ENCODE data around the gene BDH1.

The BDH1 gene

DNA sequence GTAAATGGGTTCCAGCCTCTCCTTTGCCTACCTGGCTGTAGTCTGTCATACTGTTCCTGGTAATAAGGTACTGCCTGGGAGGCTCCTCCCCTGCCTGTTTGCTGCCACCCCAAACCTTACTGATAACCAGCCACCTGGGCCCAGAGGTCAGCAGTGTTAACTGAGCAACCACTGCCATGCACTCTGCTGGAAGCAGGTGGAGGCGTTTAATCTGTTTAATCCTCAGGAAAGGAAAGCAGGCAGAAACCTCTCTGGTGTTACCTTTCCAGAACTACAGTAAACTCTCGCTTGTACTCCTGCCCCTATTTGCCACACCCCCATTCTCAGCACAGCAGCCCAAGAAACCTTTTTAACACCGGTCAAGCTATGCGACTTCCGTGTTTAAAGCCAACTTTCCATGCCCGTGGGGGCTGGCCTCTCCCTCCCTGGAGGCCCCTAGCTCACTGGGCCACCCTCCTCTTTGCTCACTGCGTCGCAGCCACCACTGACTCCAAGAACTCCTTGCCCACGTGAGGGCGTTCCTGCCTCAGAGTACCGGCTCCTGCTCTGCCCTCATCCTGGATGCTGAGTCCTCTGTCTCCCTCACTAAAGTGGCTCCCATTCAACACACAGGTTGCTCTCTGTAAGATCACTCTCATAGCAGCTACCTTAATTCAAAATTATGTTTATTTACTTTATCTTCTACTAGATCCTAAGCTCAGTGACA is 8.3 kb downstream of the BDH1 start:
- no peak for DNase-seq (ENCODE audit: low read depth)

DNA sequence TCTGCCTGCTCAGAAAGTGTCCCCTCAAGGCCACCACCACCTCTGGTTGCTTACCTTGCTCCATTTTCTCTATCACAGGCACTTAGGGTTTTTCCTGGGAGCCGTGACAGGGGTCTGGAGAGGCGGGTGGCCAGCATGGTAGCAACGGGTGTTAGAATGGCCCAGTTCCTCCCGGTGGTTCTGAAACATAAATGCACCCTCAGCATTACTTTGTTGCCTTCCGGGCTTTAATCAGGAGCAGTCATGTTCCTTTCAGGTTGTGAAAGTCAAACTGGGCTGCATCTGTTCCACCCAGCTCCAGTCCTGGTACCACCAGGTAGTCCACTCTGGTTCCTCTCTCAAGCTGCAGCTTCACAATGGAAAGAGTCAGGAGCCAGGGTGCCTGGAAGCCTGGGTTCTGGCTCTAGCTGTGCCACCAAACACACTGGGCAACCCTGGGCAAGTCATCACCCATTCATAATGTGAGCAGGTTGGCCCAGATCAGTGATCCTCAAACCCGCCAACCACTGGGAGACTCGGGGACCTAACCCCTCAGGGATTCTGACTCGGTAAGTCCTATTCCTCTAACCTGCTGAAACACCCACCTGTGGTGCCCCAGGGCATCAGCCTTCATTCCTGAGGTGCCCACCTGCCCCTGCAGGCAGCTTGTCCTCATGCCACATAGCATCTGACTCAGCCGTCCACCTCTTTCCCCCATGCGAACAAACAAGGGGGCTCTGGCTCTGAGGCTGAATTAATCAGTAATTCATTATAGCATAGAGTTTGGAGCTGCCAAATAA is 9.3 kb downstream of the BDH1 start:
- no peak for DNase-seq (ENCODE audit: low read depth)

DNA sequence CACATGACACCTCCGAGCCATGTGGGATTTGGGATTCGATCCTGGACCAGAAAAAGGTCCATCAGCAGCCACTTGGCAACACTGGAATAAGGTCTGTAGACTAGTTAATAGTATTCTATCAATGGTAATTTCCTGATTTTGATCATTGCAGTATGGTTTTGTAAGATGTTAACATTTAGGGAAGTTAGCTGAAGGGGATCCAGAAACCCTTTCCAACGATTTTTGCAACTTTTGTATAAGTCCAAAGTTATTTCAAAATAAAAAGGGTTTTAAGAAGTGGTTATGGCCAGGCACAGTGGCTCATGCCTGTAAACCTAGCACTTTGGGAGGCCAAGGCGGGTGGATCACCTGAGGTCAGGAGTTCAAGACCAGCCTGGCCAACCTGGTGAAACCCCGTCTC is 10.2 kb downstream of the BDH1 start:
- no peak for DNase-seq (ENCODE audit: low read depth)

DNA sequence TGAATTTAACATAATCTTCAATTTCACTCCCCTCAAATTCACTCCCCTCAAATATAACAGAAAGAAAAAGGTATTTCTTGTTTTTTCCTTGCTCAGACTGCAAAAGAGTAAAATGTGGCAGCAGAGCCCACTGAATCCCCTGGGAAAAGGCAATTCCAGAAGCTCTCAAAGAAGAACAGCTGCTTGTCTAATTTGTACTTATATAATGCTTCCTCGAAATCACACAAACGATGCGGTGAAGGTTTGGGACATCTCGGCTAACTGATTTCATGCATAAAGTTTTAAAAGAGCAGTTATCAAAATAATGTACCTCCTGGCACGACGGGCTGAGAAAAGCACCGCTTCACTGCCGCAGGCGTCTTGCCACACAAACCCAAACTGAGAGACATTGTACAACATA is 10.7 kb downstream of the BDH1 start:
- no peak for DNase-seq (ENCODE audit: low read depth)

DNA sequence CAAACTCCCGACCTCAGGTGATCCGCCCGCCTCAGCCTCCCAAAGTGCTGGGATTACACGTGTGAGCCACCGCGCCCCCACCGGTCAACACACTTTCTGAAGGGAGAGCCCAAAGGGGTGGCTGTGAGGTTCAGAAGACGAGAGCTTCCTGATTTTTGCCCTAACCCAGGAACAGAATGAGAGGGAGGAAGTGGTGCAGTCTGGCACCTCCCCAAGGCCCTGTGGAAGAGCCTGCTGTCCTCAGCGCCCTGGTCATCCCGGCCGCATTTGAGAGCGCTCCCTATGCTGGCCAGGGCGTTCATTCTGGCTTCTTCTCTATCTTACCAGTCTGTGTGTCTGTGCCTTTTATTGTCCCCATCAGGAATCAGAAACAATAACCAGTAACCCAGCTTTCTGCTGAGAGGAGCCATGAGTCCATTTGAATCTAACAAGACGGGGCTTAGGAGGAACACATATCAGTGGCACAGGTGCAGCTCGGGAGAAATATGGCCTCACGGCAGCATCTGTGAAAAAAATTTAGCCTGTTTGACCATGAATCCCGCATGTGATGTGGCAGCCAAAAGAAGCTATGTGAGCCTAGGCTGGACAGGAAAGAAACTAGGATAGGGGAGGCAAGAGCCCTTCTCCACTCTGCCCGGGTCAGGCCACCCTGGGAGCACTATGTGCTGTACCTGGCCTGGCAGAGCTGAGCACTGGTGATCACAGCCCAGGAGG is 12.9 kb downstream of the BDH1 start:
- DNase-seq (ENCODE audit: low read depth), result no peak

DNA sequence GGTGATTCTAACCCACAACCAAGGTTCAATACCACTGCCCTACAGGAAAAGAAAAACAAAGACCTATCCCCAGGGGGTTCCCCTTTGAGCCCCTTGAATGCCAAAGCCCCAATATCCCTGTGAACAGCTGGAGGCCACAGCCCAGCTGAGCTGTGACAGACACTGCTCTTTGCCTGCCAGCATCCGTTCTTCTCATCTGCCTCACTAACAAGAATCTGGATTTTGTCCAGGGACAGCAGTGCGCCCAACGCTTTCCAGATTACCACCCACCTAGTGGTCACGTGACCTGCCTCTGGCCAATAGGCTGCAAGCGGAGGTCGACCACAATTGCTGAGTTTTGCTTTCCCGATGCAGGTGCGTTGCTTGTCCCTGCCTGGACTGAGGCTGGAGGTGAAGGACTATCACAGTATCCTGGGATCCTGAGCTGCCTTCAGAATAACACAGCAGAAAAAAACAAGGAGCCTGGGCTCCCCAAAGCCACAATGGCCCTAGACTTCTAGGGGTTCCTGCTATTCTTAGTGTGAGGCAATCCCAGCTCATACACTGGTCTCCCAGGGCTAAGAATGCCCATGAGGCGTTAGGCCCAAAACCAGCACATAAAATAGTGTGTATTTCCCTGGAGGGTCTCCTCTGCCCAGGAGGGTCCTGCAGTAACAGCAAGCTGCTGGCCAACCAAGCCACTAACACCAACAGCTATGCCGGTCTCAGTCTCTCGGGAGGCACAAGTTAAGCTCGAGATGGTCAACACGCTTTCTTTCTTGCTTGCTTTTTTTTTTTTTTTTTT is 13.8 kb downstream of the BDH1 start:
- no peak for DNase-seq (ENCODE audit: low read depth)

DNA sequence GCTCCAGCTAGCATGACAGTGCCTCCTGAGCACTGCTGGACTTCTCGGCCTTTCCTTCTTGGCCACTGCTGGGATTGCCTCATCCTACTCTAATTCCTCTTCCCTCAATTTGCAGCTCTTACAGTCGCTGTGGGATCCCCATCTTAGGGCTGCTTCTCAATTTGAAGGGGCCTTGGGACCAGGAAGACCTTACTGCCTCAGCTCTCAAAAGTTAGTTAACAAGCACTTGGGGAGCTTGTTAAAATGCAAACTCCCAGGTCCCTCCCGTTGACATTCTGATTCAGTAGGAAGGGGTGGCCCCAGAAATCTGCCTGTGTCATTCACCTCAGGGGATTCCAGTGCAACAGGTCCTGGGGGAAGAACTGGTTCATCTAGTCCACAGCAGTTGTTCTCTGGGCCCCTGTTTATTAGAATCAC is 14.8 kb downstream of the BDH1 start:
- no peak for DNase-seq (ENCODE audit: low read depth)

DNA sequence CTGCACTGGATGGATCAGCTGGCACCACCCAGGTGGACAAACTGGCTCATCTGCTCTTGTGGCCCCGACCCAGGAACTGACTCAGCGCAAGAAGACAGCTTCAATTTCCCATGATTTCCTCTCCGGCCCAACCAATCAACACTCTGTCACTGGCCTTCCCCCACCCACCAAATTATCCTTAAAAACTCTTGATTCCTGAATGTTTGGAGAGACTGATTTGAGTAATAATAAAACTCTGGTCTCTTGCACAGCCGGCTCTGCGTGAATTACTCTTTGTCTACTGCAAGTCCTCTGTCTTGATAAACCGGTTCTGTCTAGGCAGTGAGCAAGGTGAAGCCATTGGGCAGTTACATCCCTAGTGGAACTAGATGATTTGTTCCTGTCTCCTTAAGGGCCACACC is 16.1 kb downstream of the BDH1 start:
- no peak for DNase-seq (ENCODE audit: low read depth)

DNA sequence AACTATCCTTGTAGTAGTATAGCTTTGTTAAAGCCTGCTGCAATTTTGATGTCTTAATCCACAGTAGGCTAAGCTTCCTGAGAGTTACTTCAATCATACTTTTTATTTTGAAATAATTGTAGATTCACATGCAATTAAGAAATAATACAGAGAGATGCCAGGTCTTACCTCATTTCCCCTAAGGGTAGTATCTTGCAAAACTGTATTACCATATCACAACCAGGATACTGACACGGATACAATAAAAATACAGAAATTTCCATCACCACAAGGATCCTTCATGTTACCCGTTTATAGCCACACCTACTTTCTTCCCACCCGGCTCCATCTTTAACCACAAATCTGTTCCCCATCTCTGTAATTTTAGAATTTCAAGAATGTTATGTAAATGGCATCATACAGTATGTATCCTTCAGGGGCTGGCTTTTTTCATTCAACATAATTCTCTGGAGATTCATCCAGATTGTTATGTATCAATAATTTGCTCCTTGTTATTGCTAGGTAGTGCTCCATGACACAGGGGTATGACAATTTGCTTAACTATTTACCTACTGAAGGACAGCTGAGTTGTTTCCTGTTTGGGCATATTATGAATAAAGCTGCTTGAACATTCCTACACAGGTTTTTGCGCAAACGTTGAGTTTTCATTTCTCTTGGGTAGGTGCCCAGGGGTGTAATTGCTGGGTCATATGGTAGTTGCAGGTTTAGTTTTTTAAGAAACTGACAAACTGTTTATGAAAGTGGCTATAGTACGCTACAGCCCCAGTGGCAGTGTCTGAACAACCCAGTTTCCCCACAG is 21.6 kb downstream of the BDH1 start:
- DNase-seq (ENCODE audit: low read depth), result no peak

DNA sequence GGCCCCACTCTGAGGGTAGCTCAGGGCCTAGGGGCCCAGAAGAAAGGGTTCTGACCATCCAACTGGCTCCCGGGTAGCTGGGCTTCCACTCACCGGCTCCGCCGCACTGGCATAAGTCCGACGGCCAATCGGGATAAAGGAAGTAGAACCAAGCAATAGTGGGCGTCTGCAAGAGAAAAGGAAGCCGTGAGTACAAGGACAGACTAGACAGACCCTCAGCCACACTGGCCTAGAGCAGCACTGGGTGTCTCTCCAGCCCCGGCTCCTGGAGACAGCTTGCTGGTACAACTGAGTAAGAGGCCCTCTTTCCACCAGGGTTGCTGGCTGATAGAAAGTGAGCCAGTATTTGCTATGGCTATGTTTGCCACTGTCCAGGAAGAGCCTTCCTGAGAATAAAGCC is 22.4 kb downstream of the BDH1 start:
- no peak for DNase-seq (ENCODE audit: low read depth)

DNA sequence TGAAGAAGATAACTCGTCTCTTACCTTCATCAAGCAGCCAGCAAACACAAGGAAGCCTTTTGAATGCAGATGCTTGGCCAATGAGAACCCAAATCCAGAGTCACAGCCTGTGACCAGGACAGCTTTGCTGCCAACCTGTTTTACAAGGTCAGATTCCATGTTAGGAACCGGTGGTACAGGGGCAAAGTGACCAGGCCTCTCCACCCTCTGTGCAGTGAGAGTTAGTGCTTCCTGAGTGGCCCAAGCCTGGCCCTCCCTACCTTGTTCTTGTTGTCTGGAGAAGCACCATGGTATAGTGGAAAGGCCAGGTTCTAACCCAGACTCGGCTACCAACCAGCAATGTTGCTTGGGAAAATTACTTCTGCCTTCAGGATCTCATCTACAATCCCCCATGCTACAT is 23.4 kb downstream of the BDH1 start:
- DNase-seq (ENCODE audit: low read depth), result no peak

DNA sequence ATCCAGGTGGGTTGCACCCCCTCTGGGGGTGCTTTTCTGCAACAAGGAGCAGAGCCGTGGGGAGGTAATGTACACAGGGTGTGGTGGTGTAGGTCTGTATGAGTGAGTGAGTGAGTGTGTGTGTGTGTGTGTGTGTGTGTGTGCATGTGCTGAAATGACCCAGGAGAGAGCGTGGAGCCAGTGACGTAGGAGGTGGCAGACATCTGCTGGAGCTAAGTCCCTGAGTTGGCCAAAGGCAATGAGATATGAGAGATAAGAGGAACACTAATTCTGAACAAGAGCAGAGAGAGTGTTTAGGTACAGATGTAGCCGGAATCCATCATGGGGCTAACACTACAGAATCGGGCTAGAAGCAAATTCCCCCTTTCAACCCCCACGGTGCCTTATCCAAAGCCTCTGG is 27.6 kb downstream of the BDH1 start:
- DNase-seq (ENCODE audit: low read depth), result no peak

DNA sequence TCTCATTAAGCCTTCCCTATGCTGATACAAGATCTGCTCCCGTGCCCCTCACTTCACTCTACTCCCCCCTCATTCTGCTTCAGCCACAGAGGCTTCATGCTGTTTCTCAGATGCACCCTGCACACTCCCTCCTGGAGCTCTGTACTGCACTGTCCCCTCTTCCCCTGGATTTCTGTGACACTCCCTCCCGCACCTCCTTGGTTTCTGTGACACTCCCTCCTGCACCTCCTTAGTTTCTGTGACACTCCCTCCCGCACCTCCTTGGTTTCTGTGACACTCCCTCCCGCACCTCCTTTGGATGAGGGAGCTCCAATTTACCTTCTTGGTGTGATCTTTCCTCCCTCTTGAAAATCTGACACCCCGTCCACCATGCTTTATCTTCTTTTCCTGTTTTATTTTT is 28.2 kb downstream of the BDH1 start:
- no peak for DNase-seq (ENCODE audit: low read depth)

DNA sequence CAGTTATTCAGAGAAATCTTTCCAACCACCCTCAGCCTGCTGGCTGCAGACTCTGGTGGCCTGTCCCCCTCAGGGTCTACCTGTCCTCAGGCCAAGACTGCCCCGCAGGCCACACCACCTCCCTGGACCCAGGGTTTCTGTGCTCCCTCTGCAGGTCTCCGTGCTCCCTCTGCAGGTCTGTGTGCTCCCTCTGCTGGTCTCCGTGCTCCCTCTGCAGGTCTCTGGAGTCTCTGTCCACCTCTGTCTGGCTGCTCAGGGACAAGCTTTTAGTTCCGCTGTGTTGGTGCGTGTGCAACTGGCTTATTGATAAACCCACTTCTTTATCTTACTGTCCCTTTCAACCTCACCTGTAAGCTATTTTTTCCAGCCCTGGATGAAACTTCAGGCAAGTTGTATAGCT is 30.1 kb downstream of the BDH1 start:
- no peak for DNase-seq (ENCODE audit: low read depth)

DNA sequence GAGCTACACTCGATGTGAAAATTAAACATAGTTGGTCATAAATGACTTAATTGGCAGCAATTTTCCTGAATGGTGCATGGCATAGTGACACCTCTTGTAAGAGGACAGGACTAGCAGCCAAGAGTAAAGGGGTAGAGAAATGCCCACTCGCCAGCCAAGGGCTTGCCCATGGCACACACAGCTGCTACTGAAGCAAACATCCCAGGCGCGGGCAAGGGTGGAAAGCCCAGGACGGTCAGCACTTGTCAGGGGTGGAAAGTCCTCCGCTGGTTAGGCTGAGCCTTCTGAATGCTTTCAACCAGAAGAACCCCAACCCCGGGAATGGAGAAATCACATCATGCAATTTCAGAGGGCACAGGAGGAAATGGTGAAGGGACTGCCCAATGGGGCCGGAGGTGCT is 31.6 kb downstream of the BDH1 start:
- no peak for DNase-seq (ENCODE audit: low read depth)

DNA sequence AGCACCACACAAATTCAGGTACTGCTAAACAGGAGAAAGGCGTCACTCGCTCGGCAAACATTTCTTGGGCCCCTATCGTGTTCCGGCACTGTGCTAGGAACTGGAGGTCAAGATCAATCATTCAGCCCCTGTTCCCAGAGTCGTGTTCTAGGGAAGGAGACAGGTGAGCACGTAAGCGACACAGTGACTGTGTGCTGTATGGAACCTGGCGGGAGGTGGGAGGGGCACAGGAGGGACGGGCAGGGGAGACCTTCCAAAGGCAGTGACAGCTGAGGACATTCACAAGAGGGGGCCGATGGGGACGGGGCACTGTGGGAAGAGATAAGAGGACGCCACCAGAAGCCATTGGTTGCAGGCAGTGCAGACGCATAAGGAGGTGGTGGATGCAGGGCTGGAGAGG is 32.2 kb downstream of the BDH1 start:
- DNase-seq (ENCODE audit: low read depth), result no peak

DNA sequence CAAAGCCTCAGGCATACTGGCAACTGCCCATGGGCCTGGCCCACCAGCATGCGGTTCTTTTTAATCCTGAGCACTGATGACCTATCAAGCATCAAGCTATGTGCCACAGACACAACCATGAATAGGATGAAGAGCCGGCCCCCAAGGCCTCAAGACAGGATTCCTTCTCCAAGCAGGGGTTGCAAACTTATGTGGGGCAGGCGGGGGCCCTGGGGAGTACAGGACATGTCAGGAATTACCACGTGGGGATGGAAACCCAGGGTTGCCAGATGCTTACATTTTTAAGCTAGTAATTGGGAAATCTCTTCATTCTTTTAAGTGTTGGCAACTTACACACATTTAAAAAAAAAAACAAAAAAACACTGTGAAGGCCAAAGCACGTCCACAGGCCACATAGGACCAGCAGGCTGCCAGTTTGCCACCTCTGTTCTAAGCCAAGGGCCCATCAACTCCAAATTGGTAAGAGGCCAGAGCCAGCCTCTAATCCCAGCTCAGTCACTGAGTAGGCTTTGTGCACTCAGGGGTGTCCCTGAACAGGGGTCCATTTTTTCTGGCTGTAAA is 32.8 kb downstream of the BDH1 start:
- DNase-seq (ENCODE audit: low read depth), result no peak

DNA sequence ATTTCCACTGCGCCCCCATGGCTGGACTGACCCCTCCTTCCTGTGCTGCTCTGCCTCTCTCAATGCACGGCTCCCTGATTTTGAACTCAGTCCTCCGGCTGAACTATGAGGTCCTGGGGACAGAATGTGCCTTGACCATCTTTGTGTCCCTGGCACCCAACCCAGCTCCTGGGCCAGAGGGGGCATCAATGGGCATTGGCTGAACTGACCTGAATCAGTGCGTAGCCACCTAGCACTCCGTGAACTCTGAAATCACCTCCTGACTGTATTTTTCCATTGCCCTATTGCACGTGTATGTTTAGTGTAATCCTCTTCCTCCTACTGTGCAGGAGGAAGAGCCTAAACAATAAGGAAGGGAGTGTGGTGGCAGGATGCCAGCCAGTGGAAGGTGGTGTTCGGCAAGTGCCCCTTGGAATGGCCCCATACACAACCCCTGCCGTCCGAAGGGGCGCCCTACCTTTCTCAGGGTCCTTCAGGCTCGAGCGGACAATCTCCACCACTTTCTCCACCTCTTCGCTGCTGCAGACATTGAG is 33.5 kb downstream of the BDH1 start:
- DNase-seq (ENCODE audit: low read depth), result no peak

DNA sequence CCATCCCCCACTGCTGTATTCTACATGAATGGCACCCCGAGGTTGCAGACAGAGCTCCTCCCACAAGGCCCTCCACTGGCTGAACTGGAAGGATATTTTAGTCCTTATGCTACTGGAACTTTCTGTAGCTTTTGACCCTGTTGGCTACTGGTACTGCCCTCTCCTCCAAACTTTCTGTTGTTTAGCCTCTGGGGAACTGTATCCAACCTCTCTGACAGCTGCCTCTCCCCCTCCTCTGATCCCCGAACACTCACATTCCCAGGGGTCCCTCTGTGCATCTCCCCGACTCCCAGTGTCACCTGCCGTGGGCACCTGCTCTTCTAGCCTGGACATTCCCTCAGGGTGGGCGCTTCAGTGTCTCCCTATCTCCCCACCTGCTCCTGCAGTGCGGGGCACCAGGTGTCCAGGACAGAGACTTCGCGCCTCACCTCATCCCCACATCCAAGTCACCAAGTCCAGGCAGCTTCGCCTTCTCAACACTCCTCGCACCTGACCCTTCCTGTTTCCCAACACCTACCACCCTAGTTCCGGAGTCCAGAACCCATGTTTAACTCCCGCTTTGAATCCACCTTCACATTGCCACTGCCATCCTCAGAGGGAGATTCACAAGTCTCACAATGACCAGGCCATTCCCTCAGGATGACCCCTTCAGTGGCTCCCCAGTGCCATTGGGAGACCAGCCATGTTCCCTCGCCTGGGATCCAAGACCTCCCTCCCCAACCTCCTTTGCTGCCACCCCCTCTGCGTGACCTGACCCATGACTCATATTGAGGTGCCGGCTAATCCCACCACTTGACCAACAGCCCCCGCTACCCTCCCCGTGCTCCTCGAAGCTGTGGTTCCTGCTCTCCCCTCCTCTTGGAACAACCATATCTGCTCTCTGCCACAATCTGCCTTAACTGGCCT is 34.2 kb downstream of the BDH1 start:
- no peak for DNase-seq (ENCODE audit: low read depth)
